Measurements from ENCODE around the gene SRRM2.

Gene SRRM2

DNA sequence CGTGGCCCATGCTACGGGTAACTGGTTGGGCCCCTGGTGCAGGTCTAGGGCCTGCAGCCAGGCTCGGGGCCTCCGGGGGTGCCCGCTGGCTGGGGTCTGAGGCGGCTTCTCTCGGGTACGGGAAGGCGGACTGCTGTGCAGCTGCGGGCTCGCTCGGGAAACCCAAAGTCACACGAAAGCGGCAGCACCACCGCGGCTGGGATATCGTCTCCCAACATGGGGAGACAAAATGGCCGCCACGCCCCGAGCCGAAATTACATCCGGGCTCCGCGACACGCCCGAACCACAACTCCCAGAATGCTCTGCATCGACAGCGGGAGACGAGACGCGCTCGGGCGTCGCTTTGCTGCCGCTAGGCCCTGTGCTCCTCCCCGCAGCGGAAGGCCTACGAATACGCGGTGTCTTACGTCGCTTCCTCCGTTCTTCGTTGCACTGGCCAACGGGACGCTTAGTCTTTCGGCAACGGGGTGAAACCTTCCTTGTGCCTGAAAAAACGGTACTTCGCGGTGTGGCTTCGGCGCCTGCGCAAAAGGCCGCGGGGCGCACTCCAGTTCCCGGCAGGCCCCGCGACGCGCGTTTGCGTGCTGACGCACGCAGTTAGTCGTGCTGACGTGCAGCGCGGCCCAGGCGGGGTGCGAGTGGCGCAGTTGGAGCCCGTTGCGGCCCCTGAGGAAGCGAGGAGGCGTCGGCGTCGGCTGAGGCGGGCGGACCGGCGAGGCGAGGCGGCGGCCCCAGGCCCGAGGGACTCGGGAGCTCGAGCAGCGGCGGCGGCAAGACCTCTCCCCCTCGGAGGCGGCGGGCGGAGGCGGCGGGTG is at the start of gene SRRM2:
TSS of gene SRRM2 (plus strand) at position 604 of the 815 bp plus-strand sequence. CDS start 3,727 bp downstream, outside the sequence.
- peak; percentile 95 for DNase-seq

DNA sequence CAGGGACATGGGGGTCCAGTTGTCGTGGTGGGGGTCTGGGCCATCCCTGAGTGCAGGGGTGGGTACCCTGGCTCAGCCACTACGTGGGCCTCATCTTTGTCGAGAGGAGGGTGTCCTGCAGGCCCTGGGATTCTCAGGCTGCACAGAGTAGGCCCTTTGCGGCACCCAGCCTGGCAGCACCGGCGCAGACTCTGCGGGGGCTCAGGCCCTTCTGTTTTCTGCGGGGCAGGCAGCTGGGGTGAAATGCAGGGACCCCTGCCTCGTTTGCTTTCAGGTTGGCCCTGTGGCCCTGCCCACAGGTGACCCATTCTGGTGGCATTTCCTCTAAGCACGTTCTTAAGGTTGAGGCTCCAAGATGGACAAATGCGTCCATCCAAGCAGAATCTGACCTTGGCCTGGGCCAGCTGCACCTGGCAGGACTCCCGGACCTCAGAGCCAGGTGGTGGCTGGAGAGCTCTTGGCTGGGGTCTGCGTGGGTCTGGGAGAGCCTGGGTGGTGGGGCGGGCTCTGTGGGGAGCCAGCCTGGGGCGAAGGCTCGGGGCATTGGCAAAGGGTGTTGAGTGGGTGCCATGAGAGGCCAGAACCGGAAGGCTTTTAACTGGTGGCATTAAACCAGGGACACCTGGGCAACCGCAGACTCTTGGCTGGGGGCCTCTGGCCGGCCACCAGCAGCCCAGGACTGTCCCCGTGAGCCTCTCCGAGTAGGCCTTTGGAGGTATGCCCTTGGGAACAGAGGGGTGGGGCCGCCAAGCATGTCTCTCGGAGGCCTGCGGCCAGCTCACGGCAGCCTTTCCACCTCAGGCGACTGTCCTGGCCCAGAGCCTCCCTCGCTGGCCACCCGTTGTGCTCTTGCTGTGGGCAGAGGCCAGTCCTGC is 49.3 kb upstream of the SRRM2 start:
- DNase-seq, result no peak

DNA sequence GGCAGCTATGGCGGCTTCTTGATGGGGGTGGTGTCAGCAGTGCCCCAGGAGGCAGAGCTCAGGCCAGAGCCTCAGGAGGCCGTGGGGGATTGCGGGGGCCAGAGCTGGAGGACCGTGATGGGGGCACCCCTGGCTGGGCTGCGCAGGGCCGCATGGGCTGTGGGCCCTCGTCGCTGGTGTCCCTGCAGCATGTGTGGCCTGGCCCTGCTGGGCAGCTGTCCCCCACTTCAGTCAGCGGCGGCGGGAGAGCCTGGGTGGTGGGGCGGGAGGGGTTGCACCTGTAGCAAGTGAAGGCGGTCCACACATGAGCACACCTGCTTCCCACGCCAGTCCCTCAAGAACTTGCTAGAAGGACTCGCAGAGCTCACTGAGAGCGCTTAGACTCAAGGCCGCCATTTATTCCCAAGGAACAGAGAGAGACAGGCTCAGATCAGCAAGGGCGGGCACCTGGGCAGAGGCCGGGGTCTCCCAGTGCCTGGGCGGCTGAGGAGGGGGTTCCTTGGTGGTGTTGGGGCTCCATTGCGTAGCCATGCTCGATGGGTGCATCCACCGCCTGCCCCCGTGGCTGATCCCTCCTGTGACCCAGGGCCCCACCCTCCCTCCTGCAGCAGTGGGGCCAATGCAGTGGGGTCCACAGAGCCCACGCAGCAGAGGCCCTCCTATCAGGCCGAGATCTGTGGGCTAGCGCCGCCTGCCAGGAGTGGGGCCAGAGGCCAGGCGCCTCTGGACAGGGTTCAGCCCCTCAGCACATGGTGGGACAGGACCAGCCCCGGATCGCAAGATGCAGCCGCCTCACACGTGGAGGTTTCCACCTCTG is 48.1 kb upstream of the SRRM2 start:
- no peak for DNase-seq

DNA sequence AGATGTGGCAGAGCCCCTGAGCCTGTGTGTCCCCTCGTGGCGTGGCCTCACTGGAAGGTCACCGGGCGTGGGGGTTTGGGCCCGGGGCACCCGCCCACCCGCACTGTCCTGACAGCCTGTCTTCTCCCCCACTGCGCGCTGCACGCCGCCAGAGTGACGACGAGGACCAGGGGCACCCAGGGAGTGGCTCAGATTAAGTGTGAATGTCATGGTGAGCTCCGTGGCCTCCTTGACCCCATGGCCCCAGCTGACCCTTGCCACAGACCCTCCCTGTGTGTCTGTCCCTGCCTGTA is 47.5 kb upstream of the SRRM2 start:
- no peak for DNase-seq

DNA sequence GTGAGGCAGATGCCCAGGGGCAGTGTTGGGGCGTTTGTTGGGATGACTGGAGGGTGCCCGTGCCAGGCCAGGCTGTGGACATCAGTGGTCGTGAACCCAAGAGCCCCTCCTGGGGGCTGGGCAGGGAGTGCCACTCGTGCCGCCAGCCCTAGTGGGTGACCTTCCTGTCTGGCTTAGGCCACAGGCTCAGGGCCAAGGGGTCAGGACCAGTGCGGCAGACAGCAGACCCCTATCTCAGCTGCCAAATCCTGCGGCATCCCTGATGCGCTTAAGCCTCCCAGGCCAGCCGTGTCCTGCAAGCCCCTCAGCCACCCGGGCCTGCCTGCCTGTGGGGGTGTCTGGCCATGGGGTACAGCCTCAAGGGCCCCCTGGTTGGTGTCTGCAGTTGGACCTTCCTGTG is 47.1 kb upstream of the SRRM2 start:
- no peak for DNase-seq

DNA sequence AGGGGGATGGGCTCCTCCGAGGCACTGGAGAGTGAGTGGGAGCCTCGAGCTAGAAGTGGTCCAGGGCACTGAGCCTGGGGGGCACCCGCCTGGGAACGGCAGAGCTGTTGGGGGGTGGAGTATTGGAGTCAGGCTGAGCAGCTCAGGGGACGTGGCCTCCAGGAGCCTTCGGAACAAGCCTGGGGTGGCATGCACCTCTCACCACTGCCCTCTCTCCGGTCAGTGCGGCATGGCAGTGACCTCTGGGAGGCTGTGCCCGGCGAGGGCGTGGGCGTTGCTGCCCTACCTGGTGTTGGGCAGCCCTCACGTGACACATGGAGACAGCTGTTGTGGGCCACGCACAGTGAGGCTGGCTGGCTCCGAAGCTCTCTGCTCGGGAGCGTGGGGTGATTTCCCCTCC is 46.4 kb upstream of the SRRM2 start:
- no peak for DNase-seq

DNA sequence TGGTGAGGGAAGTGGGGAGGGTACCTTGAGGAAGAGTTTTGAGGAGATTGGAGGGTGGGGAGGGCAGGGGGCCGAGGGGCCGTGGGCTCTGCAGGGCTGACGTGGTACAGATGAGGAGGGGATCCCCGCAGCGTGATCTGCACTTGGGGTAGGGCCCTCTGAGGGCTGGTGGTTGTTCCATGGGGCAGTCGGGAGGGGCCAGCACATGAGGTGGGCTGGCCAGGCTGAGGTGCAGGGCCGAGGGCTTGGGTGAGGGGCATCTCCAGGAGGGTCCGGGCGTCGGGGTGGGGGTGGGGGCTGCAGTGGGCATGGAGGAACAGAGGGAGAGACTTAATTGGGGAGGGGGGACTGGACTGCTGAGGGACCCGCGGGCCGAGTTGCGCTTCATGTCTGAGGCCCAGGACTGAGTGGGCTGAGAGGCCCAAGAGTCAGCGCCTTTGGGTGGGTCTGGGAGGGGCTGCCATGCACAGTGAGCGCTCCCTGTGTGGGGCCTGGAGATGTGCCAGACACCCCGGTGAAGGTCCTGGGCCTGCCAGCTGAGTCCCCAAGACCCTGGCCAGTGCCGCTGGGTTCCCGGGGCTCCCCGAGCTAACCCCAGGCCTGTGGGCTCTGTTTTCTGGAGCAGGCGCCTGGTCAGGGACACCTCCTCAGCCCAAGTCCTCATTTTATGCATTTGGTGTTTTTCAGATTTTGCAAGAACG is 45.7 kb upstream of the SRRM2 start:
- no peak for DNase-seq

DNA sequence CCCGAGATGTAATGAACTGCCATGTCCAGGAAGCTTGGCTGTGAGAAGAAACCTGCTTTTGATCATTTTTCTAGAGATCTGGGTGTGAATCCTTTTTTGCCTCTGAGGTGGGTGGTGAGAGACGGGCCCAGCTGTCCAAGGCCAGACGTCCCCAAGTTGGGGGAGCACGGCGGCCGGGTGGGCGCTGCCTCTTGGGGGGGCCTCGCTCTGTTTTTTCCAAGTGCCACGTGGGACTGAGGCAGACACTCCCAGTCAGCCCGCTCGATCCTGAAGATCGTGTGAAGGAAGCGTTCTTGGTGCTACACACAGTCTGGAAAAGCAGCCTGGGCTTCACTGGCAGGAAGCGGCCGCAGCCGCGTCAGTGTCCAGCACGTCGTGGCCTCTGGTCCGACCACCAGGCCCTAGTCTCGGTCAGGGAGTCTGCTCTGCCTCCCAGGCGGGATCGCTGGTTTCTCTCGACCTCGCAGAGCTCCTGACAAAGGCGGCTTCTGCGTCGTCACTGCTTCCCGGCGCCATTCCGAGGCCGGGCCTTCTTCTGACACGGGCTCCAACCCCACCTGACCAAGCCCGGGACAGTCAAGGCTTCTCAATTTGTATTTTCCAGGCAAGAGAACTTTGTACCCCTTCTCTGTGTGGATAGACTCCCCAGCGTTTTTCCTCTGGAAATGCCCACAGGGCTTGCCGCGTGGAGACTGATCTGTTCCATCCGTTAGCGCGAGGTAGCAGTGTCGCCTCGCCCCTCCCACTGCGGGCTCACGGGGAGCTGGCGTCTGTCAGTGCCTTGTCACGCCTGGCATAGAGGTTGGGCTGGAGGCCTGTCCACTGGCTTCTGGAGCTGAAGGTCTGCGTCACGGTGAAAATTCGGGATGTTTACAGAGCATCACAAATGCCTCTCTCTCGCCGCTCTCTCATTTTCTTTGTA is 44.8 kb upstream of the SRRM2 start:
- no peak for DNase-seq

DNA sequence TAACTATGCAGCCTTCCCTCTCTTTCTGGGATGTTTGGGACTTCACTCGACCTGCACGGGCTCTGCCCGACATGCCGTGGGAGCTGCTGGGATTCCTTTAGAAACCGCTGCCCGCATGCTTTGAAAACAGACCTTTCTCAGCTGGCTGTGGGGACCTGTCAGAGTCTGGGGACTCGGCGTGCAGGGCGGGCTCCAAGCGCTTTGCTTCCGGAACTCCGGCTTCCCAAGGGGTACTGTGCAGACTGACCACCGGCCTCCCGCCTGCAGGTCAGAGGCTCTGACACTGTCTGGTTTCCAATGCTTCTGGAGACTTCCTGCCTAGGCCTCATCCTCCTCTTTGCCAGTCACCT is 44.2 kb upstream of the SRRM2 start:
- DNase-seq, result no peak

DNA sequence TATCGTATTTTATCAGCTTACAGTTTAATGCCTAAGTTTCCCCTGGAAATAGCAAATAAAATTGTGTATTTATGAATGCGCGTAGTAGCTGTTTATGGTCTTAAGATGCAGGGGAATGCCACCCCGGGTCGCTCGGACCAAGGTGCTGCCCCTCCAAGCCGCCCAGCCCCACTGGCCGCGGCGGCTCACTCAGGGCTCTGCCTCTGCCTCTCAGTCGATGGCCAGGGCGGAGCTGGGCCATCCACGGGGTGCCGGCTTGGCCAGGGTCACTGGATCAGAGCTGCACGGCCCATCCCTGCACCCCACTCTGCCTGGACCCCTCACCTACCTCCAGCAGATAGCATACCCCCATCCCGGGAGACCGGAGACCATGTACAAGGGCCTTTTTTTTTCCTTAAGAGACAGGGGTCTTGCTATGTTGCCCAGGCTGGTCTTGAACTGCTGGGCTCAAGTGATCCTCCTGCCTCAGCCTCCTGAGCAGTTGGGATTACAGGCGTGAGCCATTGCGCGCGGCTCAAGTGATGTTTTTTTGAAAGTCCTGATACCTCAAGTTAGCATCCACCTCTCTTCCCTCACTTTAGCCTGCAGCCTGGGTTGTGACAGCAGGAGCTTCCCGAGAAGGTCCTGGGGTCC is 43.4 kb upstream of the SRRM2 start:
- no peak for DNase-seq

DNA sequence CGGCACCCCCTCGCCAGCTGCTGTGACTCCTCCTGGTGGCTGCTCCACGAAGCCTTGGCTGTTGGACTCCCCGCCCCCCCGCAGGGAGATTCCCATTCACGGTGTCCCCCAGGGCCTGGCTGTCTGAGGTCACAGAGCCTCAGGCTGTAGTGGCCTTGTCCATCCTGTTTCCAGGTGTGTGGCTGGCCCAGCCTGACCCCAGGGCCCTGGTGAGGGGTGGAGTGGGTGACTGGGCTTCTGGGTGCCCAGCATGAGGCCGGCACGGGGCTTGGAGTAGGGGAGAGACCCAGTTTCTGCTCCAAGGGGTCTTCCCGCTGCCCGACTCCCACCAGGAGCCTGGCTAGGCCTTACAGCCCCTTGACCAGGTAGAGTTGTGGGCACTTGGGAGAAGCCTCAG is 42.9 kb upstream of the SRRM2 start:
- DNase-seq, result no peak

DNA sequence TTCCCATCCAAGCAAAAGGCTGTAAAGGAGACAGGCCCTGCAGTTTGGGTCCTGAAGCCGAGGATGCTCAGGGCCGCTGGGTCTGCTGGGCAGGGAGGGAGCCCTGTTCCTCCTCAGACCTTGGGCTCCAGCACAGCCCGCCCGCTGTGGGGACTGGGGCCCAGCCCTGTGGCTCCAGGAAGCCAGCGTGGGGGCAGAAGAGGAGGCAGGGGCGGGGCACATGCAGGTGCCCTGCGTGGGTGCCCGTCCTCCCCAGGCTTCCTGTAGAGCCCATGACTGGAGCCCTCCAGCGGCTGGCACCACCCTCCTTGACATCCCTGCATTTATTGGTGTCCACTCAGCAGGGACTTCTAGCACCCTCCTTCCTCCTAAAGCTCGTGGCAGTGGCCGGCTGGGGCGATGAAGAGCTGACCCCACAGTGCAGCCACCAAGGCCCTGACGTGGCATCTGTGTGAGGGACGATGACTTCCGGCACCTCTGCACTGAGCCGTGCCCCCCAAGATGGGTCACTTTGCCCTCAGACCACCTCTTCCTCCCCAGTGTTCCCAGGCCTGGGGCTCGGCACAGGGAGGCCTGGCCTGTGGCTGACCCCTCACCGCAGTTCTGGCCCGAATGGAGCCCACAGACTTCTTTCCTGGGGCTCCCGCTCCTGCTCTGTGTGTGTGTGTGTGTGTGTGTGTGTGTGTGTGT is 42.3 kb upstream of the SRRM2 start:
- no peak for DNase-seq

DNA sequence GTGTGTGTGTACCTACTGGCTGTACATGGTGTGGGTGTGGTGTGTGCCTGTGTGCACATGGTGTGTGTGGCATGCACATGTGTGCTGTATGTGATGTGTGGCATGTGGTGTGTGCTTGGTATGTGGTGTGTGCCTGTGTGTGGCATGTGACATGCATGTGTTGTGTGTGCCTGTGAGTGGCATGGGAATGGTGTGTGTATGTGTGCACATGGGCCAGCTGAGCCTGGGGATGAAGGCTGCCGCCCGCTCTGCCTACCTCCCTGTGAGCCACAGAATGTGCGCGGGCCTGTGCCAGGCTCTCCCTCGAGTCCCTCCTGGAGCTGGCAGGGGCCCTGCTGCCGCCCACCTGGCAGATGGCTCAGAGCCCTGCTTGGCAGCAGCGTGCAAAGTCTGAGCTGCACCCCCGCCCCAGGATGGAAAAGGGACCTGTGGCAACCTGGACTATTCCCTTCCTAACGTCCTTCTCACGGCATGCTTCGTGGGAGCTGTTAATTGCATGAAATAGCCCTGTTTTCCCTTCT is 41.7 kb upstream of the SRRM2 start:
- DNase-seq, result no peak

DNA sequence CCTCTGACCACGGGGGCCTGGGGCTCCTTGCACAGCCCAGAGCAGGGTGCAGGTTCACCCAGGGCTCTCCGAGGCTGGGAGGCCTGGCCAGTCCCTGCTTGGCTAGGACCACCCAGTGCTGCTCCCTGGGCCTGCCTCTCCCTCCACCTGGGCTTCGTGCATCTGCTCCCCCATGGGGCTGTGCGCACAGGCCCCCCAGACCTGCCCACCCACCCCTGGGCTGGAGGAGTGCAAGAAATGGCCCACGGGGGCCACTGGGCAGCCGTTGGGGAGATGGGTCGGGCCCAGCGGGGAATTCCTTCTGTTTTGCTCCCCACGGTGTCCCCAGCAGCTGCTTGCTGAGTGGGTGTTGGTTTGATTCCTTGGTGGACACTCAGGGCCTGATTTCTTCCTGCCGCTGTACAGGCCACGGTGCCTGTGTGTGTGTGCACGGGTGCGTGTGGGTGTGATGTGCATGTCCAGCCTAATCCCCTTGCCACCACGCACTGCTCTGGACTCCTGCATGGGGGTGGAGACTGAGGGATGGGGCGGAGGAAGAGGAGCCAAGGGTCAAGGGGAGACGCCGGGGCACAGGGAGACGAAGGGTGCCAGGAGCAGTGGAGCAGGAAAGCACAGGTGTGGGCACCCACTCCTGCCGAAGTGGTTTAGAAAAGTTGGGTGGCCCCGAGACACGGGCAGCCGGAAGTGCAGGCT is 40.9 kb upstream of the SRRM2 start:
- no peak for DNase-seq

DNA sequence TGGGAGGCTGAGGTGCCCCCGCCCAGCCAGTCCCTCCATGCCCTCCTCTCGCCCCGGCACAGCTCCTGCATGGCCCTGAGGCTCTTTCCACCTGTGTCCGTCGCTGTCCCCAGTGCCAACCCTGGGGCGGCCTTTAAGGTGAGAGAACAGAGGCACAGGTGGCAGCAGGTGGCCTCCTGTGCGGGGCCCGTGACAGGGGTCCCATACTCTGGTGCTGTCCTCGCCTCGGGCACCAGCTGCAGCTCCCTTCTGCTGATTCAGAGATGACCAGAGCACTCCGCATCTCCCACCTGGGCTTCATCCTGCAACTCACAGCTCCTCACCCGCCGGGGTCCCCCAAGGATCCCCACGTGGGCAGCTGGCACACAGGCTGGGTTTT is 40.4 kb upstream of the SRRM2 start:
- DNase-seq, result no peak

DNA sequence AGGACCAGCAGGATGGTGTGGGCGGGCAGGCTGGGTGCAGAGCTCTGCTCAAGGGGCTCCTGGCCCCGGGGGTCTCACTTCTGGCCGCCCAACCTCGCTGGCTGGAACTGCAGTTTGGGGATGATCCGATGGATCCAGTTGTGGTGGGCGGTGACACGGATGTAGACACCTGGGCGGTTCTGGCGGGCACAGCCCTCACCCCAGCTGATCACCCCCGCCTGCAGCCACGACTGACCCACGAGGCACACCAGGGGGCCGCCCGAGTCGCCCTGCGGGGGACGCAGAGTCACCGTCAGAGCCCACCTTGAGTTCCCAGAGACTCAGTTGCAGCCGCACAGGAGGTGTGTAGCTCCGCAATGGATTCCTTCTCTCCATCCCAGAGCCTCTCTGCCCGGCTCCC is 39.9 kb upstream of the SRRM2 start:
- DNase-seq, result no peak

DNA sequence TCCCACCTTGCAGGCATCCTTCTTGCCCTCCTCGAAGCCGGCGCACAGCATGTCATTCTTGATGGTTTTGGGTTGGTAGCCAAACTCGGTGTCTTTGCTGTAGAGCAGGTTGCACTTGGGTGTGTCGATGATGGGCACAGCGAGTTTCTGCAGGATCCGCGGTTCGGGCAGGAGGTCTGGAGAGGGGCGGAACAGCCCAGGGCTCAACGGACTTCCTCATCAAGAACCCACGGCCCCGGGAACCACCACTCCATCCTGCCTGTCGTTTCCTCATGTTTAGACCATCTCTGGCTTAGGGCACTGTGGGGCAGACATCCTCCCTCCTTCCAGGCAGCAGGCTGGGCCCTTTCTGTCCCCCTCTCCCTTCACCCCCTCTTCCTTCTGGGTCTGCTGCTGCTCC is 38.9 kb upstream of the SRRM2 start:
- no peak for DNase-seq

DNA sequence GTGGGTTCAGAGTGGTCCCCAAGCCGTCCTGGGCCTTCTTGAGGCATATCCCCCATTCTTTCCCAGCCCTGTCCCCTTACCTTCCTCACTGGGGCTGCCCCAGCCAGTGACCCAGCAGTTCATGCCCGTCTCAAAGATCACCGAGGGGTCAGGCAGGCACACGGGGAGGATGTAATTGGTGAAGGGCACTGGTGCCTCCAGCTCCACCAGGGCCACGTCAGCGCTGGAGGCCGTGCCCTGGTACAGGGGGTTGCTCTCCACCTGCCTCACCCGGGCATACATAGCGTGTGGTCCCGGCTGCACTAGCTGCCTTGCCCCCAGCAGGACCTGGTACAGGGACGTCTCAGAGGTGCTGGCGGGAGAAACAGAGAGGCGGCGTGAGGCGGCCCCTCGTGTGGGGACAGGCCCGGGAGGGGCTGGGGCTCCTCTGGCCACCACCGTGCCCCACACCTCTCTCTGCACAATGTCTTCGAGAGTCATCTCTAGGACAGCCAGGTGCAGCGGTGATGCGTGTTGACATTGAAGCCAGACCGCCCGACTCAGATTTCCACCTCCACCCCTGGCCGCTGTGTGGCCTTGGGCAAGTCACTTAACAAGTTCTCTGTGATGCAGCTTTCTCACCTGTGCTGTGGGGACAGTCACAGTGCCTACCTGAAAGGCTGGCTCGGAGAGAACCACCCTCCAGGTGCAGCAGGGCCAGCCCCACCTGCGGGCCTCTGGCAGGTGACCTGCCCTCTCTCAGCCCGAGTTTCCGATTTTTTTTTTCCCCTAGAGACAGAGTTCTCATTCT is 38.3 kb upstream of the SRRM2 start:
- no peak for DNase-seq

DNA sequence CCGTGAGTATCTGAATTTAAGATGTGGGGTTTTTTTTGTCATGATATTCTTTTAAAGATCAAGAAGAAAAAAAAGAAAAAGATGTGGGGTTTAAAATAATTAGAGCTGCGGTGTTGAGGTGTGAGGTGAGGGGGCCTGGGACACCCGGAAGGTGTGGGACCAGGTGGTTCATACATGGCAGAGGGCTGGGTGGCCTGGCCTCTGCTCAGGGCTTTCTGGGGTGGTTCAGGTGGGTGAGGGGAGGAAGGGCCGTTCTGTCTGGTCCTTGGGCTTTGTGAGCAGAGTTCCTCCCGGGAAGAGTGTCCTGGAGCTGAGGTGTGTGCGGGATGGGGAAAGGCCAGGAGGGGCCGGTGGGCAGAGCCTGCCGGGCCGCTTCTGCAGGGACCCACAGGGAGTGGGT is 37.4 kb upstream of the SRRM2 start:
- DNase-seq, result no peak
